Measurements from ENCODE around the gene STARD9. TPM values are rescaled to one million over a fixed set of nuclear protein-coding genes. Genes with fewer than 3 reads are reported as not detected.

The STARD9 gene
- total and polyA plus RNA-seq, 7 experiments from 2014 or later, result 0.13 to 10.5 (median 4.0) TPM

- Histone ChIP-seq H3K4me1 (ENCODE audit: control insufficient read depth in 2 of 2, insufficient read depth in 2 of 2, low read length in 2 of 2) (no peaks in the 10 kb centered on the region), H3K27ac (ENCODE audit: low read depth, low read length) (no peak overlapping the region), H3K36me3 (ENCODE audit: control insufficient read depth in 2 of 3, insufficient read depth in 3 of 3, low read length in 3 of 3) (no peaks in the 10 kb centered on the region), H3K4me3 (ENCODE audit: low read length) (no peak overlapping the region), H3K9me3 (ENCODE audit: control insufficient read depth in 2 of 3, low read length in 3 of 3) (no peaks in the 10 kb centered on the region), H3K27me3 (ENCODE audit: control insufficient read depth in 2 of 2, insufficient read depth in 2 of 2, low read length in 2 of 2) (no peaks in the 10 kb centered on the region)
- ChIA-PET CTCF (no interaction called here), POLR2A (interaction anchor here (0.6 kb wide), 1 partner anchor 11 kb away, joined by 3 read pairs; no protein-coding TSS in a partner anchor)
- H3K36me3 Mint-ChIP-seq, result peaks cover 0 to 10% (median 0%) of the 10 kb centered on the region in 5 donors
- ATAC-seq (no peak), DNase-seq (no peak)
- H3K4me1 Mint-ChIP-seq, result peaks cover 0 to 5% (median 0%) of the 10 kb centered on the region in 7 donors
- H3K27ac Mint-ChIP-seq, result no peak overlapping the region
- H3K4me3 Mint-ChIP-seq, result no peak overlapping the region
- no peaks in the 10 kb centered on the region for H3K27me3 Mint-ChIP-seq
- H3K9me3 Mint-ChIP-seq, result no peaks in the 10 kb centered on the region
- intact Hi-C loops (cut with micrococcal nuclease), result no loop called here
These were observed 52.1 kb downstream of the STARD9 start for GRCh38 chr15:42627485-42627884.

- CTCF ChIA-PET, result no interaction called here
- intact Hi-C loops (cut with micrococcal nuclease), result no loop called here
These were observed 53.4 kb downstream of the STARD9 start for GRCh38 chr15:42628761-42629160.

GRCh38 chr15:42632105-42632675 lies 56.8 kb downstream of the STARD9 start:
- Mint-ChIP-seq H3K36me3 (peaks cover 0 to 14% (median 2%) of the 10 kb centered on the region in 5 donors), H3K4me3 (no peak overlapping the region), H3K27ac (no peak overlapping the region), H3K4me1 (peaks cover 0 to 8% (median 0%) of the 10 kb centered on the region in 7 donors), H3K27me3 (no peaks in the 10 kb centered on the region), H3K9me3 (no peaks in the 10 kb centered on the region)
- ChIA-PET POLR2A (no interaction called here), CTCF (interaction anchor here (0.6 to 1.0 kb wide), 2 partner anchors 37 to 60 kb away, joined by 3 to 6 read pairs; no protein-coding TSS in a partner anchor)
- no peaks in the 10 kb centered on the region for H3K9me3 ChIP-seq (ENCODE audit: control insufficient read depth in 2 of 3, low read length in 3 of 3)
- H3K4me3 ChIP-seq (ENCODE audit: low read length), result no peak overlapping the region
- no peak for DNase-seq
- ATAC-seq, result no peak
- H3K27ac ChIP-seq (ENCODE audit: low read depth, low read length), result no peak overlapping the region
- no peaks in the 10 kb centered on the region for H3K36me3 ChIP-seq (ENCODE audit: control insufficient read depth in 2 of 3, insufficient read depth in 3 of 3, low read length in 3 of 3)
- no peaks in the 10 kb centered on the region for H3K27me3 ChIP-seq (ENCODE audit: control insufficient read depth in 2 of 2, insufficient read depth in 2 of 2, low read length in 2 of 2)
- H3K4me1 ChIP-seq (ENCODE audit: control insufficient read depth in 2 of 2, insufficient read depth in 2 of 2, low read length in 2 of 2), result no peaks in the 10 kb centered on the region
- intact Hi-C loops (cut with micrococcal nuclease), result no loop called here

More at GRCh38 chr15:42628761-42629160, 53.4 kb downstream of the STARD9 start:
- Histone ChIP-seq H3K9me3 (ENCODE audit: control insufficient read depth in 2 of 3, low read length in 3 of 3) (no peaks in the 10 kb centered on the region), H3K4me1 (ENCODE audit: control insufficient read depth in 2 of 2, insufficient read depth in 2 of 2, low read length in 2 of 2) (no peaks in the 10 kb centered on the region), H3K4me3 (ENCODE audit: low read length) (no peak overlapping the region), H3K36me3 (ENCODE audit: control insufficient read depth in 2 of 3, insufficient read depth in 3 of 3, low read length in 3 of 3) (no peaks in the 10 kb centered on the region), H3K27me3 (ENCODE audit: control insufficient read depth in 2 of 2, insufficient read depth in 2 of 2, low read length in 2 of 2) (no peaks in the 10 kb centered on the region), H3K27ac (ENCODE audit: low read depth, low read length) (no peak overlapping the region)
- Mint-ChIP-seq H3K27ac (peak overlapping the region in 1 of 9 donors; percentile 17), H3K36me3 (peaks cover 0 to 10% (median 0%) of the 10 kb centered on the region in 5 donors), H3K4me3 (no peak overlapping the region), H3K27me3 (no peaks in the 10 kb centered on the region), H3K9me3 (no peaks in the 10 kb centered on the region), H3K4me1 (peaks cover 0 to 6% (median 0%) of the 10 kb centered on the region in 7 donors)
- ATAC-seq, result no peak
- POLR2A ChIA-PET, result no interaction called here
- DNase-seq, result no peak

- no peak for ATAC-seq
- Mint-ChIP-seq H3K36me3 (peaks cover 0 to 8% (median 4%) of the 10 kb centered on the region in 5 donors), H3K27me3 (no peaks in the 10 kb centered on the region), H3K4me3 (no peak overlapping the region), H3K4me1 (peaks cover 0 to 6% (median 0%) of the 10 kb centered on the region in 7 donors), H3K27ac (no peak overlapping the region), H3K9me3 (no peaks in the 10 kb centered on the region)
- POLR2A ChIA-PET, result no interaction called here
- Histone ChIP-seq H3K9me3 (ENCODE audit: control insufficient read depth in 2 of 3, low read length in 3 of 3) (no peaks in the 10 kb centered on the region), H3K4me3 (ENCODE audit: low read length) (no peak overlapping the region), H3K27me3 (ENCODE audit: control insufficient read depth in 2 of 2, insufficient read depth in 2 of 2, low read length in 2 of 2) (no peaks in the 10 kb centered on the region), H3K36me3 (ENCODE audit: control insufficient read depth in 2 of 3, insufficient read depth in 3 of 3, low read length in 3 of 3) (no peaks in the 10 kb centered on the region), H3K4me1 (ENCODE audit: control insufficient read depth in 2 of 2, insufficient read depth in 2 of 2, low read length in 2 of 2) (no peaks in the 10 kb centered on the region), H3K27ac (ENCODE audit: low read depth, low read length) (no peak overlapping the region)
- no peak for DNase-seq
- CTCF ChIA-PET, result no interaction called here
- intact Hi-C loops (cut with micrococcal nuclease), result no loop called here
These were observed 64.7 kb downstream of the STARD9 start for GRCh38 chr15:42640109-42640508.

GRCh38 chr15:42650208-42651066 lies 75.0 kb downstream of the STARD9 start:
- ChIA-PET CTCF (interaction anchor here (0.5 to 1.4 kb wide), 3 partner anchors 67 to 1666 kb away, joined by 3 read pairs; no protein-coding TSS in a partner anchor), POLR2A (interaction anchor here (0.6 kb wide), 1 partner anchor 155 kb away, joined by 3 read pairs; no protein-coding TSS in a partner anchor)
- Mint-ChIP-seq H3K27ac (no peak overlapping the region), H3K4me3 (no peak overlapping the region), H3K27me3 (no peaks in the 10 kb centered on the region), H3K9me3 (peaks cover 0 to 2% (median 0%) of the 10 kb centered on the region in 11 donors), H3K36me3 (peaks cover 0 to 5% (median 0%) of the 10 kb centered on the region in 5 donors), H3K4me1 (peaks cover 0 to 22% (median 4%) of the 10 kb centered on the region in 7 donors)
- Histone ChIP-seq H3K9me3 (ENCODE audit: control insufficient read depth in 2 of 3, low read length in 3 of 3) (no peaks in the 10 kb centered on the region), H3K4me3 (ENCODE audit: low read length) (no peak overlapping the region), H3K36me3 (ENCODE audit: control insufficient read depth in 2 of 3, insufficient read depth in 3 of 3, low read length in 3 of 3) (no peaks in the 10 kb centered on the region), H3K27ac (ENCODE audit: low read depth, low read length) (no peak overlapping the region), H3K4me1 (ENCODE audit: control insufficient read depth in 2 of 2, insufficient read depth in 2 of 2, low read length in 2 of 2) (no peaks in the 10 kb centered on the region), H3K27me3 (ENCODE audit: control insufficient read depth in 2 of 2, insufficient read depth in 2 of 2, low read length in 2 of 2) (no peaks in the 10 kb centered on the region)
- ATAC-seq (peak; percentile 85), DNase-seq (peak; percentile 19 to 69 (median 59))
- intact Hi-C loops (cut with micrococcal nuclease), result loop anchor here (1.0 to 5.0 kb wide), 7 partner anchors 42 to 179 kb away; partner anchors contain the start of genes HAUS2 (in 2 of the 2), LRRC57 (in 2 of the 2), STARD9 (in 2 of the 2) and ZNF106 (in 2 of the 2)

GRCh38 chr15:42665827-42666226 lies 90.4 kb downstream of the STARD9 start:
- Mint-ChIP-seq H3K4me1 (no peaks in the 10 kb centered on the region), H3K36me3 (peaks cover 0 to 21% (median 9%) of the 10 kb centered on the region in 5 donors), H3K4me3 (no peak overlapping the region), H3K27ac (no peak overlapping the region), H3K27me3 (no peaks in the 10 kb centered on the region), H3K9me3 (no peaks in the 10 kb centered on the region)
- Histone ChIP-seq H3K36me3 (ENCODE audit: control insufficient read depth in 2 of 3, insufficient read depth in 3 of 3, low read length in 3 of 3) (no peaks in the 10 kb centered on the region), H3K27ac (ENCODE audit: low read depth, low read length) (no peak overlapping the region), H3K9me3 (ENCODE audit: control insufficient read depth in 2 of 3, low read length in 3 of 3) (no peaks in the 10 kb centered on the region), H3K4me1 (ENCODE audit: control insufficient read depth in 2 of 2, insufficient read depth in 2 of 2, low read length in 2 of 2) (no peaks in the 10 kb centered on the region), H3K27me3 (ENCODE audit: control insufficient read depth in 2 of 2, insufficient read depth in 2 of 2, low read length in 2 of 2) (no peaks in the 10 kb centered on the region), H3K4me3 (ENCODE audit: low read length) (no peak overlapping the region)
- intact Hi-C loops (cut with micrococcal nuclease), result no loop called here
- DNase-seq (no peak), ATAC-seq (no peak)
- ChIA-PET POLR2A (no interaction called here), CTCF (no interaction called here)

Measured in naive thymus-derived CD4-positive, alpha-beta T cell (primary cell).